PC-9 (cell line): ENCODE measurements around the gene PPARA.

Experiments
- CTCF ChIP-seq: fragments of 200-600 bp; sonication (generic); conservative IDR thresholded peaks from 2 replicates; pipeline ENCODE4 v1.6.1; 2017; ENCODE audit warnings: mixed run types, antibody characterized with exemption, mild to moderate bottlenecking, moderate library complexity
- EZH2 ChIP-seq: fragments of 200-600 bp; sonication (generic); IDR thresholded peaks from 2 replicates; pipeline ENCODE4 v1.8.0; 2017; ENCODE audit warnings: antibody characterized with exemption, low read depth

GRCh38 chr22:46209262-46209661, 58.9 kb downstream of the PPARA start:
- no peak for TF ChIP-seq CTCF
- no peak for TF ChIP-seq EZH2
